GM21737 (cell line): Measurements from ENCODE around the gene SNORC.

Experiments
- ATAC-seq: cut with Tn5 transposase; IDR thresholded peaks from one replicate; pipeline ENCODE4 v1.9.1; 2021; ENCODE audit warnings: mild to moderate bottlenecking, moderate library complexity; ENCODE audit not compliant: unreplicated experiment

The SNORC gene

DNA sequence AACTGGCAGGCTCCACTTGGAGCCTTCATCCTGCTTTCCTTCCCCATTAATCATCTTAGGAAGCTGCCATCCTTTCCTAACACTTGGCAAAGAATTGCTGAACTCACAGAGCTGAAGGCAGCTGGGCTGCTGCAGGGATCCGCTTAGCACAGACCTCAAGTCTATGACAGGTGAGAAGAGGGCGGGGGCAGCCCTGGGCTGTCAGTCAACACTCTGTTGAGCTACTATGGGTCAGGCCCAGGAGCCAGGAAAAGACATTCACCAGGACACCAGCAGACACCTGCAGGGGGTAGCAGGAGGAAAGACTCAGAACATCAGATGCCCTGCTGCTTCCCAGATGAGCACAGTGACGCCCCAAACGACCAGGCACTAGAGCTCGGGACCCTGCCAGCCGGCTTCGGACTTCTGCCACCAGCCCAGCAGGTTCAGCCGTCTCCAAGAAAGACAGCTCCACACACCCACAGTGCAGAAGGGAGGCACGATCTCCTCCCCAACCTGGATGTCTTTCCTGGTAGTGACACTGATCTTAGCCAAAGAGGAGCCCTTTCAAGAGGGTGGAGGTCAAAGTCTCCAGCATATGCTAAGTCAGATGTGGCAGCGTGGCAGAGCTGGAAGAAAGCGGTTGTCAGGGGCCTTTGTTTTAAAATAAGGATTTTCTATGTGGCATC is 55.2 kb downstream of the SNORC start:
- ATAC-seq: no peak

DNA sequence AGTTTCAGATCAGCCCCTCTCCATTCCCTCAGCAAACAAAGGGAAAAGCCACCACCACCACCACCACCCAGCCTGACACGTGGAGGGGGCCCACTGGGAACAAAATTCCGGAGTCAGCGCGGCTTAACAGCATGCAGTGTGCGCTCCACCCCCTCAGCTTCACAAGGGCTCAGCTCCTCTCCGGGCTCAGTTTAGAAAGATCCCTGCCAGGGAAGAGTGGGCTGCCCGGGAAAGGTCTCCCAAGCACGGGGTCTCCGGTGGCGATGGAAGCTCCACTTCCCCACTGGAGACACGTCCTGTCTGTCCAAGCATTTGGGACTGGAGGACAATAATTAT is 55.7 kb downstream of the SNORC start:
- ATAC-seq: no peak

DNA sequence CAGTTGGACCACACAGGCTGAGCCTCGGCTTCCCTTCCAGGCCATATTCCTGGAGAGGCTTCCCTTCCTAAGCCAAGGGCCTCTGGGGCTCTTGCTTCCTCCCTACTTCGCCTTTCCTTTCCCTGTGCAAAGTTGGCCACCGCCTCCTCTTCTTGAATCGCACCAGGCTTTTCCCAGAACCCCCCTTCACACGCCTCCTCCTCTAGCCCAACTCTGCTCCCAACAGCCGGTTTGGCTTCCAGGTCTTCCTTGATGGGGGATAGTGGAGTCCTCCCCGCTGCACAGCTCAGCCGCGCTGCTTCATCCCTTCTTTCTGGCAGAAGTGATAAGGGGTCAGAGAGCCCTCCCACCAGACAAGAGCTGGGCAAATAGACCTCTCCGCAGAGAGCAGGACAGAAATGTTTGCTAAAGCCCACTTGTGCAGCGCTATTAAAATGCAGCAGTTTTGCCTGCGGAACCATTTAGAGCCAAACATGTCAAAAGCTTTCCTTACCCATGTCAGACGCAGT is 56.4 kb downstream of the SNORC start:
- ATAC-seq: no peak

DNA sequence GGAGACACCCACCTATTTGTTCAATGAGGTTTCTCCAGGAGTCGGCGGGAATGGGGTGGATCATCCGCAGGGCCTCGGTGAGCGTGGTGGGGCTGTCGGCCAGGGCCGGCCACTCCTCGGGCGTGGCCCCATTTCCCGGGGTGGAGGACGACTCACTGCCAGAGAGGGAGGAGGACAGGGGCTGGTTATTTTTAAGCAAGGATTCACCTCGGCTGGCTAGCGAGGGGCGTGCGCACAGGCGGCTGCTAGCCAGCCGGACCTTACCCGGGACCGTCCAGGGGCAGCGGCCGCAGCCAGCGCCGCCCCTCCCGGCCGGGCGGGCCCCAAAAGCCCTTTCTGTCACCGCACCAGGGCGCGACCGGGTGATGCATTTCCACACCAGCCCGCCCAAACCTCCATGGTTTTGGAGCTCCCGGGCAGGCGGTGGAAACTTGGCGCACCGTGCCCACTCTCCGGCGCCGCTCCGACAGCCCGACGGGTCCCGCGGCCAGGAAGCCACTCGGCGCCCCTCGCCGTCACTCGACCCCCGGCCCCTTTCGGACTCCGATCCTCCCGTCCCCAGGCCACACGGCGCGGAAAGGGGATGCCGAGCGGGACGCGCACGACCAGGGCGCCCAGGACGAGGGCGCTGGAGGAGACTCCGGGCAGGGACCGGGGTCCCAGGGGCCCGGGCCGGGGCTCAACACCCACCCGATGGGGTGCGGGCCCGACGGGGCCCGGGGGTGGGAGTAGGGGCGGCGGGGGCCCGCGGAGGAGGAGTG is 57.1 kb downstream of the SNORC start:
- ATAC-seq: no peak

DNA sequence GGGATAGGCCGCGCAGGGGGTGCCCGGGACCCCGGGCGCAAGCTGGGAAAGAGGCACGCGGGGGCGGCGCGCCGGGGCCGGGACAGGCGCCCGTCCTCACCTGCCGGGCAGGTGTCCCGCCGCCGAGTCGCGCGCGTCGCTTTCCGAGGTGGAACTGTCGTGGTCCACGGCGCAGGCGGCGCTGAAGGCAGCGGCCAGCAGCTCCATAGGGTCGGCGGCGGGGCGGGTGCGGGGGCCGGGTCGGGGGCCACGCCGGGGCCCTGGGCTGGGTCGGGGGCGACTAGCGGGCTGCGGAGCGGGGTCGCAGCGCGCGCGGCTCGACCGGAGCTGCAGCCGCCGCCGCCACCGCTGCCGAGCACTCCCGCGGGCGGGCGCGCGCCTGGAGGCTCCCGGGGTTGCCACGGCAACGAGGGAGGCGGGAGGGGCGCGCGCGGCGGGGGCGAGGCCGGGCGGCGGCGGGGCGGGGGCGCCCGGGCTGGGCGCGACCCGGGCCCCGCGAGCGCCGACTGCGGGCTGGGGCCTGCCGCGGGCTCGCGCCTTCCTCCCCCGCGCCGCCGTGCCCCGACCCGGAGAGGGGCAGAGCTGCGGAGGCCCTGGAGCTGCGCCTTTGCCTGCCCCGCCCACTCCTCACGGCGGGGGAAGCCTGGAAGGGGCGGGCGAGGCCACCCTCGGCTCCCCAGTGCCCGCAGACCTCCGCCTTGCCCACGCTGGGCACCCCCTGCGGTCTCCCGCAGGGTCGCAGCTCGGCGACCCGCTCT is 57.9 kb downstream of the SNORC start:
- ATAC-seq: no peak
